Heart left ventricle (tissue), 16 donors: ENCODE data around the gene CDCP1. TPM values are rescaled to one million over a fixed set of nuclear protein-coding genes. Genes with fewer than 3 reads are reported as not detected.

Experiments used
- ATAC-seq, 4 donors: fragments of 200-7000 bp; cut with Tn5 transposase; one replicate each; pipeline ENCODE4 v1.9.1; 2020 to 2022; ENCODE audit warnings: moderate library complexity in 4 of 4, mild to moderate bottlenecking in 3 of 4, moderate number of reproducible peaks in 1 of 4
- DNase-seq, 5 donors: peaks; one replicate each; pipeline ENCODE4 v3.0.0-alpha.2; 2020
- H3K27ac ChIP-seq, 12 donors: fragments of 200-600 bp; sonication (generic) in 4 of 12; one replicate each; pipeline versions ENCODE4 v1.5.0 to v1.8.0; 2016 to 2022; ENCODE audit warnings: mild to moderate bottlenecking in 2 of 12
- H3K27me3 ChIP-seq, 9 donors: fragments of 200-600 bp; sonication (generic) in 2 of 9; one replicate each; pipeline versions ENCODE4 v1.5.1 to v1.8.0; 2016 to 2022; ENCODE audit warnings: mild to moderate bottlenecking in 3 of 9
- H3K36me3 ChIP-seq, 9 donors: fragments of 200-600 bp; sonication (generic) in 2 of 9; one replicate each; pipeline versions ENCODE4 v1.5.0 to v1.8.0; 2018 to 2022; ENCODE audit warnings: mild to moderate bottlenecking in 2 of 9
- H3K4me1 ChIP-seq, 12 donors: fragments of 200-600 bp; sonication (generic) in 4 of 12; one replicate each; pipeline versions ENCODE4 v1.5.0 to v1.8.0; 2016 to 2022; ENCODE audit warnings: mild to moderate bottlenecking in 3 of 12
- H3K4me3 ChIP-seq, 12 donors: fragments of 200-600 bp; sonication (generic) in 4 of 12; one replicate each; pipeline versions ENCODE4 v1.5.0 to v1.8.0; 2017 to 2022; ENCODE audit warnings: mild to moderate bottlenecking in 9 of 12, moderate library complexity in 4 of 12
- H3K9me3 ChIP-seq, 12 donors: fragments of 200-600 bp; sonication (generic) in 4 of 12; one replicate each; pipeline versions ENCODE4 v1.5.0 to v1.8.0; 2016 to 2022; ENCODE audit warnings: mild to moderate bottlenecking in 1 of 12
- CTCF ChIP-seq, 12 donors: fragments of 200-600 bp; sonication (generic) in 4 of 12; IDR thresholded peaks; one replicate each; pipeline versions ENCODE4 v1.5.0 to v1.8.0; 2018 to 2022; ENCODE audit warnings: antibody characterized with exemption in 12 of 12, mild to moderate bottlenecking in 5 of 12
- POLR2A ChIP-seq, 2 donors: fragments of 450-650 bp; IDR thresholded peaks; one replicate each; pipeline ENCODE4 v1.6.1; 2017; ENCODE audit warnings: antibody characterized with exemption in 2 of 2, mild to moderate bottlenecking in 2 of 2, moderate library complexity in 2 of 2
- WGBS, 4 donors: extraction: QIAGEN DNeasy Blood & Tissue Kit in 2 of 4; methylation state at CpG; one replicate each; pipeline versions ENCODE4 v1.1.5 to v1.1.7; 2013 to 2018; 5-methylcytosine and 5-hydroxymethylcytosine counted together
- intact Hi-C, 10 donors: fragments of 100-400 bp; cut with DNase I; formaldehyde crosslinking; loops; one replicate each; pipeline versions ENCODE4 v1.11.1 to v1.14.2; 2022
- polyA plus RNA-seq, 2 donors: library from polyadenylated mRNA; stranded (reverse); fragments of 200-250 nt; gene quantifications; one replicate each; pipeline ENCODE4 v1.2.3, GENCODE V29; 2013
- total RNA-seq, 9 donors: library from RNA; depleted of rRNA in 2 of 9; stranded (reverse); fragments of >200 nt in 2 of 9; fragmentation: NEBNext Ultra II Directional in 3 of 9; extraction: Animal tissue kit (Norgen Biotek cat#: 25700) in 3 of 9; gene quantifications; one replicate each; pipeline versions ENCODE4 v1.1.0 to v1.2.4, GENCODE V29; 2016 to 2023
- donor health status: ischemic (EF 13 %, LVEDD 7.1; RV severe dilation, severe dysfunction).
- donor health status: healthy with polysubstance abuse.
- donor health status: DM: no; HTN: yes; CAD: no.
- donor health status: DM: no; HTN: no; CAD: no.
- donor health status: ischemic (EF 25% LVEDD 6.9; RV normal size, moderate dysfunction).
- donor health status: ischemic (EF 25% LVEDD 5.7; RV mildly dilated, moderate dysfunction).
- donor health status: healthy.
- donor health status: DM: yes; HTN: yes; CAD: no.
- donor health status: ischemic (EF 35%, LVEDD 5.7; RV mildly dilated, moderate dysfunction).
- donor health status: nonischemic (EF 11% LVEDD 7.7; RV severe dilation, severe dysfunction).
- donor health status: DM: yes; HTN: yes; CAD: no.
- donor health status: PGD.
- donor health status: ischemic (EF 29% LVEDD 5.4; RV normal size, mild dysfunction).
- donor health status: nonischemic (EF 23%, LVEDD 6.1; RV moderate dilation, normal function).

CDCP1 gene
- total and polyA plus RNA-seq, 11 donors, result 0.11 to 5.8 (median 0.38) TPM

- intact Hi-C loops, result no loop called here
- no peak for ATAC-seq
- no peaks in the 10 kb centered on the region for H3K9me3 ChIP-seq
- H3K36me3 ChIP-seq, result no peaks in the 10 kb centered on the region
- no peak for DNase-seq
- TF ChIP-seq POLR2A (IDR thresholded peaks at IDR 0.05), result no peak
- TF ChIP-seq CTCF (IDR thresholded peaks at IDR 0.05), result no peak
- H3K27me3 ChIP-seq, result no peaks in the 10 kb centered on the region
- WGBS, 4 donors, result 86 to 92% (median 86%) methylated on average over 4 of the region's 4 CpGs
- no peak overlapping the region for H3K27ac ChIP-seq
- H3K4me1 ChIP-seq, result peaks cover 0 to 21% (median 7%) of the 10 kb centered on the region in 12 donors
- H3K4me3 ChIP-seq, result no peak overlapping the region
Measured at GRCh38 chr3:45164056-45164455, 17.9 kb upstream of the CDCP1 start.

- no peak for TF ChIP-seq CTCF (IDR thresholded peaks at IDR 0.05)
- TF ChIP-seq POLR2A (IDR thresholded peaks at IDR 0.05), result no peak
- WGBS, 4 donors, result 45 to 68% (median 55%) methylated on average over 6 of the region's 6 CpGs
- DNase-seq (no peak), ATAC-seq (no peak)
- no peaks in the 10 kb centered on the region for H3K36me3 ChIP-seq
- H3K27me3 ChIP-seq, result no peaks in the 10 kb centered on the region
- no peak overlapping the region for H3K27ac ChIP-seq
- peaks cover 0 to 21% (median 7%) of the 10 kb centered on the region in 12 donors for H3K4me1 ChIP-seq
- no peak overlapping the region for H3K4me3 ChIP-seq
- no peaks in the 10 kb centered on the region for H3K9me3 ChIP-seq
- intact Hi-C loops, result no loop called here
Measured at GRCh38 chr3:45163481-45163880, 17.3 kb upstream of the CDCP1 start.

GRCh38 chr3:45154641-45155147 is 8.5 kb upstream of the CDCP1 start:
- Histone ChIP-seq H3K36me3 (no peaks in the 10 kb centered on the region), H3K27ac (no peak overlapping the region), H3K4me3 (no peak overlapping the region), H3K4me1 (no peaks in the 10 kb centered on the region), H3K9me3 (peaks cover 0 to 13% (median 6%) of the 10 kb centered on the region in 12 donors), H3K27me3 (no peaks in the 10 kb centered on the region)
- WGBS, 4 donors, result 85 to 93% (median 88%) methylated on average over 6 of the region's 6 CpGs
- DNase-seq, result no peak
- ATAC-seq, result no peak
- TF ChIP-seq CTCF (IDR thresholded peaks at IDR 0.05) (no peak), POLR2A (IDR thresholded peaks at IDR 0.05) (no peak)
- intact Hi-C loops, result no loop called here

DNA sequence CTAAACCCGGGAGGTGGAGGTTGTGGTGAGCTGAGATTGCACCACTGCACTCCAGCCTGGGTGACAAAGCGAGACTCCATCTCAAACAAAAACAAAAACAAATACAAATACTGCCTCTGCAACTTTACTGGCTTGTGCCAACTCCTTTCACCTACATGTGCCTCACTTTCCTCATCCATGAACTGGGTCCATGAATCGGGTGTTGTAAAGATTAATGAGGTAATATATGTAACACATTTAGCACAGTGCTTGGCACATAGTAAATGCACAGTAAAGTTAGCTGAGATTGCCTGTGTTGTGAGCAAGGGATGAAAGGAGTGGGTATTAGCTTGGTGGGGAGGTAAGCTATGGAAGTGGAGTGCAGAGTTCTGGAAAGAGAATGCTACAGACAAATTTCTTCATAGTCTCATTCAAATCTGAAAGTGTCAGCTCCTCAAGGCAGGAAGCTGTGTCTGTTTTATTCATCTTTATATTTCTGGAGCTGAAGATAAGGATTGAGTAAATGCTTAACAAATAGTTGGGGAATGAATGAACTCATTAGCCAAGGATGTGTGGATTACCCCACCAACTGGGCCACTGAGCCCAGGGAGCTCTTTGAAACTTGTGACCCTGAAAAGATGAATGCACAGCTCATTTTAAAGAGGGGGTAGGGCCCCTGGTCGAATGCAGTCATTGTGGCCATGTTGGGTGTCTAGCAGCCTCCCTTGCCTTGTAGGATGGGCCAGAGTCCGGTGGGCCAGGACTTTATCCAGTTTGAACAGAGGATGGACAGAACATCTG is 7.7 kb upstream of the CDCP1 start:
- ATAC-seq (no peak), DNase-seq (no peak)
- 51 to 78% (median 60%) methylated on average over 5 of the region's 5 CpGs for WGBS, 4 donors
- TF ChIP-seq CTCF (IDR thresholded peaks at IDR 0.05) (no peak), POLR2A (IDR thresholded peaks at IDR 0.05) (no peak)
- Histone ChIP-seq H3K27ac (no peak overlapping the region), H3K9me3 (peaks cover 0 to 13% (median 6%) of the 10 kb centered on the region in 12 donors), H3K36me3 (no peaks in the 10 kb centered on the region), H3K27me3 (no peaks in the 10 kb centered on the region), H3K4me1 (no peaks in the 10 kb centered on the region), H3K4me3 (no peak overlapping the region)
- intact Hi-C loops, result no loop called here
